ENCODE results near the gene SMAD6. TPM values are rescaled to one million over a fixed set of nuclear protein-coding genes. Genes with fewer than 3 reads are reported as not detected.

Gene SMAD6
- total RNA-seq, 6 experiments from 2014 or later, result 10.5 to 17.2 (median 12.3) TPM

- intact Hi-C loops (cut with DNase I), result loop anchor here (10.0 kb wide), 2 partner anchors 58 to 68 kb away; no protein-coding TSS in a partner anchor
- peaks cover 0 to 9% (median 2%) of the 10 kb centered on the region in 4 donors for H3K4me1 ChIP-seq
- H3K27me3 ChIP-seq, result no peaks in the 10 kb centered on the region
- no peaks in the 10 kb centered on the region for H3K9me3 ChIP-seq
- 68% methylated on average over 4 of the region's 6 CpGs for WGBS (ENCODE audit: insufficient coverage, low coverage, low lambda C conversion rate, missing lambda C conversion rate)
- TF ChIP-seq POLR2A (IDR thresholded peaks at IDR 0.05) (no peak), CTCF (IDR thresholded peaks at IDR 0.05) (no peak)
- ATAC-seq (no peak), DNase-seq (no peak)
- peak overlapping the region in 1 of 3 donors; percentile 18 for H3K27ac ChIP-seq
- peak overlapping the region; percentile 54 to 68 (median 54) for H3K4me3 ChIP-seq
- H3K36me3 ChIP-seq, result no peaks in the 10 kb centered on the region
These were observed 4.8 kb downstream of the SMAD6 start for GRCh38 chr15:66706840-66707239.

DNA sequence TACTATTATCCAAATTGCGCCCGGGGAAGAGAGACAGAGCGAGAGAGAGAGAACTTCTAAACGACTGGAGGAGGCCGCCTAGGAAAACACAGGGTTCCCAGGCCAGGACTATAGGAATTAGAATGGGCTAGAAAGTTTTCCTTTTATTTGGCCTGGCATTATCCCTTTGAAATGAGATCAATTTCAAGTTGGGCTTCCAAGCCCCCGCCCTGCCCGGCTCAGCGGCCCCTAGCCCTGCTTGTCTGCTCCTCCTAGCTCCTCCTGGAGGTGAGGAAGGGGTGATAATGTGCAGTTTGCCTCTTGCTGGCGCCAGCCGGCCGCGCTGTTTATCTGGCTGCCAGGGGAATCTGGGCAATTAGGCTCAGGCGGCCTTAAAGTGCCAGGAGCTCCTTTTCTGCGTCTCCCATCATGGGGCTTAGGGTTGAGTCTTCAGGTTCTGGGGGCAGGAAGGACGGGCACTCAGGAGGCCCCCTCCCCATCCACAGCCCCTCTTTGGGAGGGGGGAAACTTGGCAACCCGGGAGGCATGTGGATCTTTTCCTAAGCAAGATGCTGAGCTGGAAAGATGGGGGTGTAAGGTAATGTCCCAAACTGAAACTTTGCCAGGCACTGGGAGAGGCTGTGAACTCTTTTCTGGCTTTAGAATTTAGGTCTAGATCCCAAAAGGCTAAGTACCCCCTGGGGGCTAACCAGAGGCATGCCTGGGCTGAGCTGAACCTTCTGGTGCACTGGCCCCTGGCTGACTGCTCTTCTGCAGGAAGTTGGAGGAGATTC lies 5.5 kb downstream of the SMAD6 start:
- Histone ChIP-seq H3K4me1 (peaks cover 0 to 9% (median 2%) of the 10 kb centered on the region in 4 donors), H3K9me3 (no peaks in the 10 kb centered on the region), H3K36me3 (no peaks in the 10 kb centered on the region), H3K4me3 (peak overlapping the region in 2 of 3 donors; percentile 54 to 68), H3K27ac (no peak overlapping the region), H3K27me3 (no peaks in the 10 kb centered on the region)
- ATAC-seq, result peak; percentile 18 to 23 (median 22)
- no peak for TF ChIP-seq POLR2A (IDR thresholded peaks at IDR 0.05)
- TF ChIP-seq CTCF (IDR thresholded peaks at IDR 0.05), result peak in 1 of 4 donors; percentile 11
- 55% methylated on average over 5 of the region's 16 CpGs for WGBS (ENCODE audit: insufficient coverage, low coverage, low lambda C conversion rate, missing lambda C conversion rate)
- intact Hi-C loops (cut with DNase I), result loop anchor here (10.0 kb wide), 2 partner anchors 57 to 67 kb away; no protein-coding TSS in a partner anchor
- DNase-seq, result peak in 1 of 3 donors; percentile 38

DNA sequence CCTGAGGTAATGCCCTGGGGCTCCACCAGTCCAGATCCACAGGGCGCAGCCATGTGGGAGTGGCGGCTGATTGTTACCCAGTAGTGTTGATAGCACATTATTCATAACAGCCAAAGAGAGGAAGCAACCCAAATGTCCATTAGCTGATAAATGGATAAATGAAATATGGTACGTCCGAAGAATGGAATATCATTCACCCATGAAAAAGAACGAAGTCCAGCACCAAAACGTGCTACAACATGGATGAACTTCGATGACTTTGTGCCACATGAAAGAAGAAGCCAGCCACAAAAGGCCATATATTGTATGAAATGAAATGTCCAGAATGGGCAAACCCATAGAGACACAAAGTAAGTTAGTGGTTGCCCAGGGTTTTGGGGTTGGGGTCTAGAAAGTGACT lies 6.4 kb downstream of the SMAD6 start:
- intact Hi-C loops (cut with DNase I), result loop anchor here (10.0 kb wide), 2 partner anchors 56 to 66 kb away; no protein-coding TSS in a partner anchor
- Histone ChIP-seq H3K27me3 (no peaks in the 10 kb centered on the region), H3K4me1 (peaks cover 0 to 9% (median 2%) of the 10 kb centered on the region in 4 donors), H3K4me3 (no peak overlapping the region), H3K36me3 (no peaks in the 10 kb centered on the region), H3K27ac (no peak overlapping the region), H3K9me3 (no peaks in the 10 kb centered on the region)
- ATAC-seq, result no peak
- DNase-seq, result no peak
- 85% methylated on average over 7 of the region's 7 CpGs for WGBS (ENCODE audit: insufficient coverage, low coverage, low lambda C conversion rate, missing lambda C conversion rate)
- TF ChIP-seq CTCF (IDR thresholded peaks at IDR 0.05) (no peak), POLR2A (IDR thresholded peaks at IDR 0.05) (no peak)

- intact Hi-C loops (cut with DNase I), result loop anchor here (10.0 kb wide), 2 partner anchors 55 to 65 kb away; no protein-coding TSS in a partner anchor
- ATAC-seq (no peak), DNase-seq (no peak)
- H3K27ac ChIP-seq, result no peak overlapping the region
- TF ChIP-seq POLR2A (IDR thresholded peaks at IDR 0.05) (no peak), CTCF (IDR thresholded peaks at IDR 0.05) (no peak)
- no peaks in the 10 kb centered on the region for H3K36me3 ChIP-seq
- H3K4me3 ChIP-seq, result no peak overlapping the region
- WGBS (ENCODE audit: insufficient coverage, low coverage, low lambda C conversion rate, missing lambda C conversion rate), result 100% methylated on average over 3 of the region's 5 CpGs
- no peaks in the 10 kb centered on the region for H3K27me3 ChIP-seq
- H3K4me1 ChIP-seq, result peaks cover 0 to 16% (median 6%) of the 10 kb centered on the region in 4 donors
- no peaks in the 10 kb centered on the region for H3K9me3 ChIP-seq
These were observed 7.8 kb downstream of the SMAD6 start for GRCh38 chr15:66709884-66710283.

Measured in right lobe of liver (tissue), 6 donors.